Measurements from ENCODE around the gene PARVB.

PARVB gene

DNA sequence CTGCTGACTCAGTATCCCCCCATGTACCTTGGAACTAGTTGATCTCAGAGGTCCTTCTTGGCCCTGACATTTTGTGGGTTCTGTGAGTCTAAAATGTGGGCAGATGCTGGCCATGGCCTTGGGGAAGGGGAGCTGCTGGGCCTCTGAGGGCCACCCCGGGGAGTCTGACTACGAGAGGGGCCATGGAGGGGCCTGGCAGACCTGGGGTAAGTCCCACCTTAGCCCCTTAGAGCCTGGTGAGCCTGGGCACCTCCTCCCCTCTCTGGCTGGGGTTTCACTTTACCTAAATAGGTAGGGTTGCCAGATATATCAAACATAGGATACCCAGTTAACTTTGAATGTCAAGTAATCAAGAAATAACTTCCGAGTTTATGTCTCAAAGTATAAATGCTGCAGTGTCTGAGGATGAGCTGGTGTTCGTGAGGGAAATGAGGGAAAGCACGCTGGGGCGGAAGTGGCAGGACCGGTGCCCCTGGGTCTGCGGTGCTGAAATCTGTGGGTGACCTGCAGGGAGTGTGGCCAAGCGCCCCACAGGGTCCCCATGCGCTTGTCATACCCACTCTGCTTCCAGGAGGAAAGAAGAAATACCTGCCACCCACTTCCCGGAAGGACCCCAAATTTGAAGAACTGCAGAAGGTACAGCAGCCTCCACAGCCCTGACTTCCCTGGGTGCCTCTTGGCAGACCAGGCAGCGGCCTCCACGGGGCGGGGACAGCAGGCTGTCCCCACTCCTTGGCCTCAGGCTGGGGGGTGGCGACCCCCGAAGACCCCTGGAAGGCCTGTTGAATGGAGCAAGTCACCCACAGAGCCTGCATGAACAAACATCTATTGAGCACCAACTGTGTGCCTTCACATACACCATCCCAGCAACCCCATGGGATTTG is 161.4 kb downstream of the PARVB start:
- H3K27me3 ChIP-seq (ENCODE audit: control insufficient read depth in 2 of 2, insufficient read depth in 2 of 2, low read length in 2 of 2) = no peaks in the 10 kb centered on the region
- no peak overlapping the region for H3K9ac ChIP-seq (ENCODE audit: low read depth in 1 of 2, low read length in 2 of 2)
- no peak overlapping the region for H3K27ac ChIP-seq (ENCODE audit: low read depth in 2 of 2, low read length in 2 of 2)
- H3K4me1 ChIP-seq (ENCODE audit: control insufficient read depth in 2 of 2, insufficient read depth in 2 of 2, low read length in 2 of 2) = no peaks in the 10 kb centered on the region
- no peak overlapping the region for H3K4me3 ChIP-seq (ENCODE audit: low read length in 2 of 2)
- H3K36me3 ChIP-seq (ENCODE audit: control insufficient read depth in 2 of 2, insufficient read depth in 2 of 2, low read length in 2 of 2) = no peaks in the 10 kb centered on the region
- no peaks in the 10 kb centered on the region for H3K9me3 ChIP-seq (ENCODE audit: control insufficient read depth in 2 of 2, low read length in 2 of 2)

DNA sequence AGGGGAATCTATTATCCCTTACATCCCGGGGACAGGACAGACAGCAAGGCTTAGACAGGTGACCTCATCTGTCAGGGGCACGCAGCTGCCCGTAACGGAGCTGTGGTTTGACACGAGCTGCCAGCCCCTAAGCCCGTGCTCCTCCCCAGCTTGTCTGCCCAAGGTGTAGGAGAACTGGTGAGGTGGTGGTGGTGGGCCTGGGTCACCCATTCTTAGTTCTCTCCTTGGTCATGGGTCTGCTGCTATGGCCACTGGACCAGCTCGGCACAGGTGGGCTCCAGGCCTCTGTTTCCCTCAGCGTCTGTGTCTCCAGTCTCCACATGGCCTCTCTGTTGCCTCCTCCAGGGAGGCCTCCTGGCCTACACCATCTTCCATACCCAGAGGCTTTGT is 162.0 kb downstream of the PARVB start:
- Histone ChIP-seq H3K27ac (ENCODE audit: low read depth in 2 of 2, low read length in 2 of 2) (no peak overlapping the region), H3K9ac (ENCODE audit: low read depth in 1 of 2, low read length in 2 of 2) (no peak overlapping the region), H3K4me3 (ENCODE audit: low read length in 2 of 2) (no peak overlapping the region)

DNA sequence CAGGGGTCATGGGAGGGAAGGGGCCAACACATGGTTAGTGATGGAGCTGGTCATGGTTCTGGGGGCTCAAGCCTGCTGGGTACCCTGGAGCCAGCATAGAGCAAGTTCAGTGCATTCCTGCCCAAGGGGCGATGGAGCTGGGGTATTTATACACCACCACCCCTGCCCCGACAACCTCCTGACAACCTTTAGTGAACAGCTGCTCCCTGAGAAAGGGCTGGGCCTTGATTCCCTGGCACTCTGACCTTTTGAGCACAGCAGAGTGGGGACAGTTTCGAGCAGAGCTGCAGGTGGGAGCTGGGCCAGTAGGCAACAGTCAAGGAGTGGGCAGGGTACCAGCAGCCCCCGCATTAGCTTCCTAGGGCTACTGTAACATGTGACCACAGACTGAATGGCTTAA is 162.6 kb downstream of the PARVB start:
- Histone ChIP-seq H3K4me1 (ENCODE audit: control insufficient read depth in 2 of 2, insufficient read depth in 2 of 2, low read length in 2 of 2) (no peaks in the 10 kb centered on the region), H3K36me3 (ENCODE audit: control insufficient read depth in 2 of 2, insufficient read depth in 2 of 2, low read length in 2 of 2) (no peaks in the 10 kb centered on the region), H3K4me3 (ENCODE audit: low read length in 2 of 2) (no peak overlapping the region), H3K9ac (ENCODE audit: low read depth in 1 of 2, low read length in 2 of 2) (no peak overlapping the region), H3K27me3 (ENCODE audit: control insufficient read depth in 2 of 2, insufficient read depth in 2 of 2, low read length in 2 of 2) (no peaks in the 10 kb centered on the region), H3K27ac (ENCODE audit: low read depth in 2 of 2, low read length in 2 of 2) (no peak overlapping the region), H3K9me3 (ENCODE audit: control insufficient read depth in 2 of 2, low read length in 2 of 2) (no peaks in the 10 kb centered on the region)

More for the DNA sequence above, 162.0 kb downstream of the PARVB start:
- H3K36me3 ChIP-seq (ENCODE audit: control insufficient read depth in 2 of 2, insufficient read depth in 2 of 2, low read length in 2 of 2) = no peaks in the 10 kb centered on the region
- H3K27me3 ChIP-seq (ENCODE audit: control insufficient read depth in 2 of 2, insufficient read depth in 2 of 2, low read length in 2 of 2) = no peaks in the 10 kb centered on the region
- no peaks in the 10 kb centered on the region for H3K4me1 ChIP-seq (ENCODE audit: control insufficient read depth in 2 of 2, insufficient read depth in 2 of 2, low read length in 2 of 2)
- no peaks in the 10 kb centered on the region for H3K9me3 ChIP-seq (ENCODE audit: control insufficient read depth in 2 of 2, low read length in 2 of 2)

DNA sequence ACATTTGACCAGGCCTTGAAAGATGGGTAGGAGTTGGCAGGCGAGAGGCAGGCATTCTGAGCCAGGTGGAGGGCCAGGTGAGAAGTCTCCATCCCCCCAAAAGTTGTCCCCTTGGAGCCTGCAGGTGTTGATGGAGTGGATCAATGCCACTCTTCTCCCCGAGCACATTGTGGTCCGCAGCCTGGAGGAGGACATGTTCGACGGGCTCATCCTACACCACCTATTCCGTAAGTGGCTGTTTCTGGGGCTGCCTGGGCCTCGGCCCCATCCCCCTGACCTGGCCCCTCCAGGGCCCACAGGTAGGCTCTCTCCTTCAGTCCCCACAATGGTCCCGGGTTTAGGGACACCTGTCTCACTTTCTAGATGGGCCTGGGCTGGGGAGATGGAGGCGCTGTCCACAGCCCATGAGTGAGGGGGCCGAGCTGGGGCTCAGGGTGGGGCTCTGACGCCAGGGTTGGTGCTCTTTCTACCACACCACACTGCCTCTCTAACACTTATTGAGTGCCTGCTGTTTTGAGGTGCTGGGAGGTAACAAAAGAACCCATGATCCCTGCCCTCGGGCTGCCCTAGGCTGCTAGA is 163.6 kb downstream of the PARVB start:
- no peaks in the 10 kb centered on the region for H3K27me3 ChIP-seq (ENCODE audit: control insufficient read depth in 2 of 2, insufficient read depth in 2 of 2, low read length in 2 of 2)
- H3K36me3 ChIP-seq (ENCODE audit: control insufficient read depth in 2 of 2, insufficient read depth in 2 of 2, low read length in 2 of 2) = no peaks in the 10 kb centered on the region
- H3K9ac ChIP-seq (ENCODE audit: low read depth in 1 of 2, low read length in 2 of 2) = no peak overlapping the region
- H3K4me3 ChIP-seq (ENCODE audit: low read length in 2 of 2) = no peak overlapping the region
- no peaks in the 10 kb centered on the region for H3K9me3 ChIP-seq (ENCODE audit: control insufficient read depth in 2 of 2, low read length in 2 of 2)
- H3K27ac ChIP-seq (ENCODE audit: low read depth in 2 of 2, low read length in 2 of 2) = no peak overlapping the region
- no peaks in the 10 kb centered on the region for H3K4me1 ChIP-seq (ENCODE audit: control insufficient read depth in 2 of 2, insufficient read depth in 2 of 2, low read length in 2 of 2)

DNA sequence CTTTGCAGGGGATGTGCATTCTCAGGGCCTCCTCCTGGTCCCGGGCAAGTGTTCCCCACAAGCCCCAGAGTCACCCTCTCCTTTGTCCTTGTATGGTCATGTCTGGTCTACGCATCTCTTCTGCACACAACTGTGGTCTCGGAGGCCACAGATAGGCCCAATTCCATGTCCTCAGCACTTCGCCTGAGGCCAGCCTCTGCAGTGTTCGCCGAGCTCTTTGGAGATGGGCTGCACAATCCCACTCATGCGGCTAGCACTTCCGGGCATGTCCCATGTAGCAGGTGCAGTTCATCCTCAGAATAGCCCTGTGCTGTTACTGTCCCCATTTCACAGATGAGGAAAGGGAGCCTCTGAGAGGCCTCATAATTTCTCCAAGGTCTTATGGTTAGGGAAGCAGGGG is 164.2 kb downstream of the PARVB start:
- Histone ChIP-seq H3K9me3 (ENCODE audit: control insufficient read depth in 2 of 2, low read length in 2 of 2) (no peaks in the 10 kb centered on the region), H3K36me3 (ENCODE audit: control insufficient read depth in 2 of 2, insufficient read depth in 2 of 2, low read length in 2 of 2) (no peaks in the 10 kb centered on the region), H3K27ac (ENCODE audit: low read depth in 2 of 2, low read length in 2 of 2) (no peak overlapping the region), H3K4me1 (ENCODE audit: control insufficient read depth in 2 of 2, insufficient read depth in 2 of 2, low read length in 2 of 2) (no peaks in the 10 kb centered on the region), H3K9ac (ENCODE audit: low read depth in 1 of 2, low read length in 2 of 2) (no peak overlapping the region), H3K27me3 (ENCODE audit: control insufficient read depth in 2 of 2, insufficient read depth in 2 of 2, low read length in 2 of 2) (no peaks in the 10 kb centered on the region), H3K4me3 (ENCODE audit: low read length in 2 of 2) (no peak overlapping the region)

DNA sequence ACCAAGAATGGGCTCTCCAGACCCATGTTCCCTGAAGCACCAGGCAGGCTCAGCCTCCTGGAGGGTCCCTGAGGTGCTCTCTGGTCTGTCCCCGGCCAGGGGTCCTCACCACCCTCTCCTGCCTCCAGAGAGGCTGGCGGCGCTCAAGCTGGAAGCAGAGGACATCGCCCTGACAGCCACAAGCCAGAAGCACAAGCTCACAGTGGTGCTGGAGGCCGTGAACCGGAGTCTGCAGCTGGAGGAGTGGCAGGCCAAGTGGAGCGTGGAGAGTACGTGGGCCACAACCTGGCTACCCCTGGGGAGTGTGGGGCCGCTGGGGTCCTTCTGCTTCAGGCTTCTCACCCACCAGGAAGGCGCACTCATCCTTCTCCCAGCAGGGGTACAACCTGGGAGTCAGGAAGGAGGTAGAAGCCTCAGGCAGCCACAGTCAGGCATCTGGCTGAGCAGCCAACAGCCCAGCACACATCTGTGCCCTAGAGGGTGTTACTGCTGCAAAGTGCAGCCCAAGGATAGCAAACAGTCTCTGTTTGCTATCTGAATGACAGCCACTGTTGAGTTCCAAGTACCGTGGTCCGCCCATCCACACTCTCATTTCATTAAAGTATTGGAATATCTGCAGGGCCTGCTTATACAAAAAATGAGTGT is 165.0 kb downstream of the PARVB start:
- Histone ChIP-seq H3K27me3 (ENCODE audit: control insufficient read depth in 2 of 2, insufficient read depth in 2 of 2, low read length in 2 of 2) (no peaks in the 10 kb centered on the region), H3K27ac (ENCODE audit: low read depth in 2 of 2, low read length in 2 of 2) (no peak overlapping the region), H3K36me3 (ENCODE audit: control insufficient read depth in 2 of 2, insufficient read depth in 2 of 2, low read length in 2 of 2) (no peaks in the 10 kb centered on the region), H3K9me3 (ENCODE audit: control insufficient read depth in 2 of 2, low read length in 2 of 2) (no peaks in the 10 kb centered on the region), H3K9ac (ENCODE audit: low read depth in 1 of 2, low read length in 2 of 2) (no peak overlapping the region), H3K4me1 (ENCODE audit: control insufficient read depth in 2 of 2, insufficient read depth in 2 of 2, low read length in 2 of 2) (peaks cover 0 to 2% of the 10 kb centered on the region in 2 donors), H3K4me3 (ENCODE audit: low read length in 2 of 2) (no peak overlapping the region)

DNA sequence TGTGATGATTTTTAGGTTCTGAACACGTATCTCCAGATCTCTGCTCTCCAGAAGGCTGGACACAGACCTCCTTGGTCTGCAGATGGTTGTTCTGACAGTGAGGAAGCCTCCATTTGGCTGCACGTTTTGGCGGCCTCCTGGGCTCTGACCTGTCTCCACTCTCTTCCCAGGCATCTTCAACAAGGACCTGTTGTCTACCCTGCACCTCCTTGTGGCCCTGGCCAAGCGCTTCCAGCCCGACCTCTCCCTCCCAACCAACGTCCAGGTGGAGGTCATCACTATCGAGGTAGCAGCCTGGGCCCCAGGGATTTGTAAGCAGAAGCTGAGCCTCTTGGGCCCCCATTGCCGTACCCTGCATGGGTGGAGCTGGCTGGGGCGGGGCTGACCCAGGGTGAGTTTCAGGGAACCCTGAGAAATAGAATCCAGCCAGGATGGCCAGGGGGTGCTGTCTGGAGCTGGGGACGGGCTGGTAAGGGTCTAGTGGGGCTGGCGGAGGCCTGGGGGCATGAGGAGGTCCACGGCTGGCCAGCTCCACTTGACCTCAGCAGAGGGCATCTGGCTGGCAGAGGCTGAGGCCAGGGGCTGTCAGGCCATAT is 166.4 kb downstream of the PARVB start:
- Histone ChIP-seq H3K27ac (ENCODE audit: low read depth in 2 of 2, low read length in 2 of 2) (no peak overlapping the region), H3K36me3 (ENCODE audit: control insufficient read depth in 2 of 2, insufficient read depth in 2 of 2, low read length in 2 of 2) (no peaks in the 10 kb centered on the region), H3K9ac (ENCODE audit: low read depth in 1 of 2, low read length in 2 of 2) (no peak overlapping the region), H3K4me1 (ENCODE audit: control insufficient read depth in 2 of 2, insufficient read depth in 2 of 2, low read length in 2 of 2) (peaks cover 0 to 2% of the 10 kb centered on the region in 2 donors), H3K27me3 (ENCODE audit: control insufficient read depth in 2 of 2, insufficient read depth in 2 of 2, low read length in 2 of 2) (no peaks in the 10 kb centered on the region), H3K9me3 (ENCODE audit: control insufficient read depth in 2 of 2, low read length in 2 of 2) (no peaks in the 10 kb centered on the region), H3K4me3 (ENCODE audit: low read length in 2 of 2) (no peak overlapping the region)

DNA sequence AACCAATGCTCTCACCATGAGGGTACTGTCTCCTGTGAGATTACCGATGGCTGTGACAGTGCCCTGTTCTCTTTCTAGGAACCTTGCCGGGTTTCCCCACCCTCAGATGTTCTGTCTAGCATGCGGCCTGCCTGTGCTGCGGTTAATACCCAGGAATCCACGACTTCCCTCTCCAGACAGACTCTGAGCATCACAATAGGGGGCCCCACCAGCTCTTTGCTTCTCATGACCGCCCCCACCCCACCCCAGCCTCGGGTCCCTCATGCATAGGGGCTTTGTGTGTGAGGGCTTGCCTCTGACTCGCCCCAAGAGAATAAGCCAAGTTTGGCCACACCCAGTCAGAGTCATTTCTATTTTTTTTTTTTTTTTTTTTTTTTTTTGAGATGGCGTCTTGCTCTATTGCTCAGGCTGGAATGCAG is 166.9 kb downstream of the PARVB start:
- Histone ChIP-seq H3K4me3 (ENCODE audit: low read length in 2 of 2) (no peak overlapping the region), H3K9ac (ENCODE audit: low read depth in 1 of 2, low read length in 2 of 2) (no peak overlapping the region), H3K4me1 (ENCODE audit: control insufficient read depth in 2 of 2, insufficient read depth in 2 of 2, low read length in 2 of 2) (peaks cover 0 to 2% of the 10 kb centered on the region in 2 donors), H3K9me3 (ENCODE audit: control insufficient read depth in 2 of 2, low read length in 2 of 2) (no peaks in the 10 kb centered on the region), H3K27ac (ENCODE audit: low read depth in 2 of 2, low read length in 2 of 2) (no peak overlapping the region), H3K36me3 (ENCODE audit: control insufficient read depth in 2 of 2, insufficient read depth in 2 of 2, low read length in 2 of 2) (no peaks in the 10 kb centered on the region), H3K27me3 (ENCODE audit: control insufficient read depth in 2 of 2, insufficient read depth in 2 of 2, low read length in 2 of 2) (no peaks in the 10 kb centered on the region)

DNA sequence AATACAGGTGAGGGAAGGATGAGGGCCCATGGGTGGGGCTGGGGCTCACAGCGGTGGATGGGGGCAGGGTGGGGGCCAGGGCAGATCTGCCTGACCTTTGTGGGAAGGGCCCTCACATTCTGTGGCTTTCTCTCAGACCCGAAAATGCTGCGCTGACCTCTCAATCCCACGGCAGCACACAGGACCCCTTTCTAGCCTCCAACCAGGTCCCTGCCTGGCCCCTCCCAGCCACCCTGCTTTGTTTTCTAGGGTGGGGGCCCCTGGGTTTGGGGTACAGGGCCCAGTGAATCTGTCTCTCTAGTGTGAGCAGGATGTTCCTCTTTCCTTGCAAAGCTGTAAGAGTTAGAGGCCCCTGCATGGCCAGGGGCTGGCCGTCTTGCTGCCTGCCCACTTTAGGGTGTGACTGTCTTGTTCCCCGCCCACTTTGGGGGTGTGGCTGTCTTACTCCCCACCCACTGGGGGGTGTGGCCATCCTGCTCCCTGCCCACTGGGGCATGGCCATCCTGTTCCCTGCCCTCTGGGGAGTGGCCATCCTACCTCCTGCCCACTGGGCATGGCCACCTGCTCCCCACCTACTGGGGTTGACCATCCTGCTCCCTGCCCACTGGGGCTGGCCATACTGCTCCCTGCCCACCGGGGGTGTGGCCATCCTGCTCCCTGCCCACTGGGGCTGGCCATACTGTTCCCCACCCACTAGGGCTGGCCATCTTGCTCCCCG is 168.2 kb downstream of the PARVB start:
- H3K4me3 ChIP-seq (ENCODE audit: low read length in 2 of 2) = no peak overlapping the region
- no peak overlapping the region for H3K27ac ChIP-seq (ENCODE audit: low read depth in 2 of 2, low read length in 2 of 2)
- no peaks in the 10 kb centered on the region for H3K27me3 ChIP-seq (ENCODE audit: control insufficient read depth in 2 of 2, insufficient read depth in 2 of 2, low read length in 2 of 2)
- H3K36me3 ChIP-seq (ENCODE audit: control insufficient read depth in 2 of 2, insufficient read depth in 2 of 2, low read length in 2 of 2) = no peaks in the 10 kb centered on the region
- H3K4me1 ChIP-seq (ENCODE audit: control insufficient read depth in 2 of 2, insufficient read depth in 2 of 2, low read length in 2 of 2) = peaks cover 0 to 2% of the 10 kb centered on the region in 2 donors
- no peaks in the 10 kb centered on the region for H3K9me3 ChIP-seq (ENCODE audit: control insufficient read depth in 2 of 2, low read length in 2 of 2)
- no peak overlapping the region for H3K9ac ChIP-seq (ENCODE audit: low read depth in 1 of 2, low read length in 2 of 2)

Measured in mucosa of rectum (tissue), 2 donors.